ENCODE data around the gene LPCAT1.

LPCAT1 gene

DNA sequence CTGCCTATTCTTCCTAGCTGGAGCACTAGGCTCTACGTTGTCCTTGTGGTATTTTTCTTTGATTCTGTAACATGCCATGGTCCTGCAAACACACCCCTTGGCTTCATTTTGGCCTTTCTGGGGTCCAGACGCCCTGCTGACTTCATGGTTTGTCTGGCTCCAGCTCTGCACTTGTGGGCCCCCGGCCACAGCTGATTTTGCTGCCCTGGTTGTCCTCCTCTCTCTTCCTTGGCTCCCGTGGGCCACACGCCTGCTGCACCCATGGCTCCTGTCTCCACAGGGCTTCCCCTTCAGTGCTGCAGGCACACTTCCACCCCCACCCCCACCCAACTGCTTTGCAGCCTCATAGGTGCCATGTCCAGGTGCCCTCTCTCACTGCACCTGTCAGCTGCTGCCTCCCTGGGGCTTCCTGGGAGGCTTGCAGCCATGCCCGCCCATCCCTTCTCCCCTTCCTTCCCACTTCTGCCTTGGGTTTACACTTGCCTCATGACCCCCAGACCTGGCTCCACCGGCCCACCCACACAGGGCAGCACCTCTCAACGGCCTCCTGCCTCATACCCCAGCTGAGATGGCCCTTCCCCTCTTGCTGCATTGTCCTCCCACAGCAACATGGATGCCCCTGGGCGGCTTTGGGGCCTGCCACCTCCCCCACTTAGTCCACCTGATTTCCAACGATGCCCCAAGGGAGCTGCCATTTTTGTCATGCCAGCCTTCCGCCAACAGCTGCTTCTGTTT is 104.1 kb downstream of the LPCAT1 start:
- DNase-seq = no peak

DNA sequence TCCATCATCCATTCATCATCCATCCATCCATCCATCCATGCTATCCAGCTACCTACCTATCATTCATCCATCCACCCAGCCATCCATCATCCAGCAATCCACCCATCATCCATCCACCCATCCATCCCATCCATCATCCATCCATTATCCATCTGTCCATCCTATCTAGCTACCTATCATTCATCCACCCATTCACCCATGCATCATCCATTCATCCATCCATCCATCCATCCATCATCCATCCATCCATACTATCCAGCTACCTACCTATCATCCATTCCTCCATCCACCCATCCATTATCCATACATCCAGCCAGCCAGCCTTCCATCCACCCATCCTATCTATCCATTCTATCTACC is 104.9 kb downstream of the LPCAT1 start:
- DNase-seq = no peak

DNA sequence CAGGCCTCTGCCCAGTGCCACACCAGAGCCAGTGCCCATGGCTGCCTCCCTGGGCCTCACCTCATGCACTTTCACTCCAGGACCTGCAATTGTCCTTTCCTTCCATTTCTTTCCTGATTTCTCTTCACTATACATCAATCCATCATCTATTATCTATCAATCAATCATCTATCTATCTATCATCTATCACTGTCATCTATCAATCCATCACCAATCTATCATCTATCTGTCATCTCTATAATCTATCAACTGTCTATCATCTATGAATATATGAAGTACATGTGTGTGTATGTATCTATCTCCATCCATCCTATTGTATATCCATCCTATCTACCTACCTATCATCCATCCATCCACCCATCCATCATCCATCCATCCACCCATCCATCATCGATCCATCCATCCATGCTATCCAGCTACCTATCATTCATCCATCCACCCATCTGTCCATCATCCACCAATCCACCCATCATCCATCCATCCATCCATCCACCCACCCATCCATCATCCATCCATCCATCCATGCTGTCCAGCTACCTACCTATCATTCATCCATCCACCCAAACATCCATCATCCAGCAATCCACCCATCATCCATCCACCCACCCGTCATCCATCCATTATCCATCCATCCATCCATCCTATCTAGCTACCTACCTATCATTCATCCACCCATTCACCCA is 105.4 kb downstream of the LPCAT1 start:
- DNase-seq = no peak

DNA sequence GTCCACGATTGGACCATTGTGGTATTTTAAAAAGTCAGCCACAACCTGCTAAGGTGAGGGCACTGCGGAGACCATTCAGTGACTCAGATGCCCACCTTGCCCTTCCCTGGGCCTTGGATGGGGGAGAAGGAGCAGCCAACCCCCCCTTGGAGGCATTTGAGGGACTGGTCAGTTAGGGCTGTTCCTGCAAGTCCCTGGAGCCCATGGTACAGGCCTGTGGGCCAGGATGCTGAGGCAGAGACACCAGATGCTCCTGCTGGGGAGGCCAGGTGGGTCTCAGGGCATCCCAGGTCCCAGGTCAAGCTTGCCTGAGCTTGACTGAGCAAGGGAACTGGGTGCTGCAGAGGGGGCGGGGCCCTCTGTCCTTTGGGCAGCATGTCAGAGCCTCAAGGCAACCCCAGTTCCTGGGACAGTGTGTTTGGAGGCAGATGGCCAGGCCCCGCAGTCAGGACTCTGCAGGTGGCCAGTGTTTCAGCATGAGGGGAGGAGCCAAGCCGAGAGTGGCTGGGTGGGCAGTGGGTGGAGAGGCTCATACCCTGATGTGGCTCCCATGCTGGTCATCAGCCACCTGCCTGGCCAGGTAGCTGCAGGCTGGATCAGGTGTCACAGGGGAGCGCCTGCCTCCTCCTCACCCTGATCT is 106.1 kb downstream of the LPCAT1 start:
- DNase-seq = no peak

DNA sequence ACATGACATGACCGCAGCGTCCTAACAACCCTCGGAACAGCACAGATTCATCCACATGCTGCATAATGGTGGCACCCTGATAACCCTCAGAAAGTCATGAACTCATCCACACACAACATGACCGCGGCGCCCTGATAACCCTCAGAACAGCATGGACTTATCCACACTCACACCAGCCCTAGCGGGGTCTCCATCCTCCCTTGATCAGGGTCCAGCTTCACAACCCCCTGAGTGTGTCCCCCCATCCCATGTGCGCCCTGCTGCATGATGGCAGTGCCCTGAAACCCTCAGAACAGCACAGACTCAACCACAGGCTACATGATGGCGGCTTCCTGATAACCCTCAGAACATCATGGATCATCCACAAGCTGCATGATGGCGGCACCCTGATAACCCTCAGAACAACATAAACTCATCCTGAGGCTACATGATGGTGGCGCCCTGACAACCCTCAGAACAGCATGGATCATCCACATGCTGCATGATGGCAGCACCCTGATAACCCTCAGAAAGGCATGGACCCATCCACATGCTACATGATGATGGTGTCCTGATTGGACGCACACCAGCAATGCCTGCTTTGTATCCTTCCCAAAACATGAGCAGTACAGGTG is 106.8 kb downstream of the LPCAT1 start:
- no peak for DNase-seq

DNA sequence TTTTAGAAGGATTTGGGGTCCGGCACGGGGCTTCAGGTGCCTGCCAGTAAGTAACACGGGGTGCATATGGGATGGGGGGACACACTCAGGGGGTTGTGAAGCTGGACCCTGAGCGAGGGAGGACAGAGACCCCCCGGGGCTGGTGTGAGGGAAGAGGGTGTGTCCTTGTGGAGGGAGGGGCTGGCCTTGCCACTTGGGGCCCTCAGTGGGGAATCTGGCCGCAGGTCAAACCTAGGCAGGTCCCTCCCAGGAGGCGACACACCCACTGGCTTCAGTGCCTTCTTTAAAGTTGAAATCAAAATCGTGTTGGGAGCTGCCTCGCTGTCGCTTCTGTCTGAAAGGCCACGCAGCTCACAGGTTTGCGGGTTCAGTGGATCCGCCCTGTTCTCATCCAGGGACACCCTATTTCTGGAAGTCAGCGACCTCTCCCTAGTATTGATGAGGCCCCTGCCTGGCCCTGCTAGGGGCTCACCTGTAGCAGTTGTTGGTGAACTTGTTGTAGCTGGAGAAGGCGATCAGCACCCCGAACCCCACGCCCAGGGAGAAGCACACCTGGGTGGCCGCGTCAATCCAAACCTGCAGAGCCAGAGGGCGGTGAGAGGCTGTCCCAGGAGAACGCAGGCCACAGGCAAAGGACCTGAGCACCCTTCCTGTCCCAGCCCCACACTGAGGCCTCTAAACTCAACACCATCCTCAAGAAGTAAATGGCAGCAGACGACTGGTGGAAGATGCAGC is 108.0 kb downstream of the LPCAT1 start:
- no peak for DNase-seq

DNA sequence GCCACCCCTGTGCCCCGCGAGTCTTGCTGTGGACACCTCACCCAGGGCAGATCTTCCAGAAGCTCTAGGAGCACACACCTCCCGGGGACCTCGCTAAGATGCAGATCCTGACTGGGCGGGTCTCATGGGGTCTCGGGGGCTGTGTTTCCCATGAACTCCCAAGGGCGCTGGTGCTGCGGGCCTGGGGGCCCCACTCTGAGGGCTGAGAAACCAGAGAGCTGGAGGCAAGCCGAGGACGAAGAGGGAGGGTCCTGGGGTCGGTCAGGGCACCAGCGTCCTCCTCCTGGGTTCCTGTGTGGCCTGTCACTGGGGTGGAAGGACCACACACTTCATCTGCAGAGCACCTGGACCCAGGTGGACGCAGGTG is 108.7 kb downstream of the LPCAT1 start:
- DNase-seq = no peak

DNA sequence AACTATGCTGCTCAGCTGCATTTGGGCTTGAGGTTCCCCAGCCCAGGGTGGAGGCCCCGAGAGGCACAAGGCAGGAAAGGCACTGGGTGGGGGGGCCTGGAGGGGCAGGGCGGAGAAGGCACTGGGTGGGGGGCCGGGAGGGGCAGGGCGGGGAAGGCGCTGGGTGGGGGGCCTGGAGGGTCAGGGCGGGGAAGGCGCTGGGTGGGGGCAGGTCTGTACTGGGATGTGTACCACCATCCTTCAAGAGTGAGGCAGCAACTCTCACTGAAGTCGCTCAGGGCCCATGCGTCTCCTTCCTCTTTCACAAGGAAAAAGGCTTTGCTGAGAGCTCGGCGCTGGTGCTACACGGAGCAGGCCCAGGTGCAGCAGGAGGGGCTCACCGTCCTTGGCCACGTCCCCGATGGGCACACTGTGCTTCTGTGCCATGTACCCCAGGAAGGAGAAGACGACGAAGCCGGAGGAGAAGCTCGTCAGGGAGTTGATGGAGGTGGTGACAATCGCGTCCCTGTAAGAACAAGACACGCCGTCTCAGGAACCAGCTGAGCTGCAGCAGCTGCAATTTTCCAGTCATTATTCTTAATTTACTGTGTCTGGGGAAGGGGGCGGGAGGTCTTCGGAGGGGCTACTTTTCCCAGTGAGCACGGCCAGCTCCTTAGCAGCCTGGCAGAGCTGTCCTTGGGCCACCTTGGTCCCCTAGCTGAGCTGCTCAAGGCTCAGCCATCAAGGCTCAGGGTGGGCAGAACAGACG is 109.3 kb downstream of the LPCAT1 start:
- no peak for DNase-seq

DNA sequence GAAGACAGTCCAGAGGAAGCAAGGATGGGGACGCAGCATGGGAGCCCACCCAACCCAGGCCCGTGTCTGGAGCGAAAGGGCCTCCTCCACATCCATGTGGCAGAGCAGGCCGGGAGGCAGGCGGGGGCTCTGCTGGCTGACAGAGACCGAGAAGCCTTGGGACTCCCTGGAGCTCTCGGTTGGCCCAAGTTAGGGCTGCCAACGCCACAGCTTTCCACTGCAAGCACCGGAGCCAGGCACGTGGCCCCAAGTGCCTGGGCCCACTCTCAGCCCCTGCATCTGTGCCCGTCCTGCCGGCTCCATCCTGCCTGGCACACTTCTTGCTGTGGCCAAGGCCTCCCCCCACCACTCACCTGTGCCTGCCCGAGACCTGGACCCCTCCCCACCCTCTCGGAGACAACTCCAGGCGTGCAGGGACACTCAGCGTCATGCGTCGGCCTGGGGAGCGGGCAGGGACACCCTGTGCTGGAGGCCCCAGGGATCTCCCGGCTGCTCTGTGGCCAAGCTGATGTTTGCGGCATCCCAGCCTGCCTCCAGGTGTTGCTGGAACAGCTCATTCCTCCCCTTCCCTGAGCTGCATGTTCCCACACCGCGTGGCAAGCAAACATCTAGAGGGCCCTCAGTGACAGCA is 110.0 kb downstream of the LPCAT1 start:
- DNase-seq = no peak

DNA sequence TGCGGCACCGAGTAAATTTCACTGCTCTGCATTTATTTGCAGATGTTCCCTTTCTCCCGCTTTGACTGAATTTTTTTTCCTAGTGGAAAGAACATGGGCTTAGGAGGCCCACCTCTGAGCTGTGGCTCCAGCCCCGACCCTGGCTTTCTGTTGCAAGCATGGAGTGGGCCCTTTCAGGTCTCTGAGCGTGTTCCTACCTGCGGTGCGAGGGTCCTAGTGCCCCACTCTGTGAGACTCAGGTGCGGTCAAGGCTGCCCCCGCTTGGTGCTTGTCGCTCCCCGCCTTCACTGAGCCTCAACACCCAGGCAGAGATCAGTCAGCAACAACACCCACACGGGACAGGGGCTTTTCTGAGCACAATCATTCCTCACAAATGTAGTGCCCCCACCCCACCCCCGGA is 110.5 kb downstream of the LPCAT1 start:
- no peak for DNase-seq

DNA sequence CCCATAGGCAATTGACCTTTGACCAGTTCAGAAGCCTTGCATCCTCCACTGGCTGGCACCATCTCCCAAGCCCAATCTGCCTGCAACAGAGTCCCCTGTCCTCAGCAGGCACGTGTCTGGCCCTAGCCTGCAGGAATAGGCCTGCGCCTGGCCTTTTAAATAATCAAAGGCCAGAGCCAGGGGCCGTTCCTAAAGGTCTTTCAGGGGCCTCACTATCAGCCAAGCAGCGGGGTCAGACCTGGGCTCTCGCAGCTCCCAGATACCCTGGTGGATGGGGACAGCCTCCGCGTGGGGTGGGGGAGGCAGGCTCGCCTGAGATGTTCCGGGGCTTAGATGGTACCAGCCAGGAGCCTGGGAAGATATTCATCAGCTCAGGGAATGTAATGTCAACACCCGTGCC is 111.1 kb downstream of the LPCAT1 start:
- no peak for DNase-seq

DNA sequence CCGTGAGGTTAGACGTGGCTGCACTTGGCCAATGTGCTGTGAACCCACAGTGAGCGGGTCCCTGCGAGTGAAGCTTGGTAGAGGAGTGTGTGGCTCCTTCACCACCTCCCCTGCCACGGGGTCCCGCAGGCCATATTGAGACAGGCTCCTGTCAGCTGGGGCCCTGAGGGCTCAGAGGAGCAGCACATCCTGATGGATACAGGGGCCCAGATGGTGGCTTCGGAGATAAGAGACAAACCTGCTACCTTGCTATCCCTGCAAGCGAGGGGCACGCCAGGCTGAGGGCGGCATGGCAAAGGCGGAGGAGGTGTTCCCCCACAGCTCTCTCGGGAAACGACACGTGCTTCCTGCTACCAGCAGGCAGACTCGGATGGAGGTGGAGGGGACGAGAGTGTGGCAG is 111.6 kb downstream of the LPCAT1 start:
- no peak for DNase-seq
